Measurements from ENCODE around the gene MRPS6.

DNA sequence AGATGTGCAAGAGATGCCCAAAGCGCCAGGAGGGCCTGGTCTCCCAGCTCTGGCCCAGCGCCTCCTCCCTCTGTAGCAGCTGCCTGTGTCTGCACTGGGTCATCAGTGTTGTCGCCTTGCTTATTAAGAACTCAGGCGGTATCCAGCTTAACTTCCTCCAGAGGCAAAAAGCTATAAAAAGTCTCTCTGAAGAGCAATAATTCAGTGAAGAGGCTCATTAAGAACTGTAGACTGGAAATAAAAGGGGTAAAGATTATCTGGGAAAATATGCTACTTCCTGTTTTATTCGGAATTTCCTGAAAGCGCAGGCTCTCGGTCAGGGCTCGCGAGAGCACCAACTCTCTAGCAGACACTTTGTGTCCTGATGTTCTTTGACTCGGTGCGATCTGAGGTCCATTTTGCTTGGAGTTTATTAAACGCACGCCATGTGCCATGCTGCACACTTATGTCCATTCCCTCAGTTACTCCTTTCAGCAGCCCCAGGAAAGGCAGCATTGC lies 70.4 kb downstream of the MRPS6 start:
- TF ChIP-seq CTCF (IDR thresholded peaks at IDR 0.05), result no peak
- no peak for TF ChIP-seq EP300 (IDR thresholded peaks at IDR 0.05)

Measured in suprapubic skin (tissue), 3 donors.